HFFc6 (cell line): ENCODE results near the gene CACTIN. TPM values are rescaled to one million over a fixed set of nuclear protein-coding genes. Genes with fewer than 3 reads are reported as not detected.
A peak's percentile ranks its signal among the peaks of the same experiment; 100 is the strongest.

ENCODE experiments used
- DNase-seq: peaks from one replicate; pipeline ENCODE4 v3.0.0-alpha.2; 2018
- H3K27ac Mint-ChIP-seq: 2 replicates; pipeline ENCODE4 v1.8.0; 2020; ENCODE audit warnings: mild to moderate bottlenecking, mixed read lengths
- H3K27me3 Mint-ChIP-seq: 2 replicates; pipeline ENCODE4 v1.8.0; 2021; ENCODE audit warnings: mild to moderate bottlenecking, moderate library complexity, mixed read lengths; ENCODE audit not compliant: insufficient read depth
- H3K36me3 Mint-ChIP-seq: 2 replicates; pipeline ENCODE4 v1.8.0; 2021; ENCODE audit warnings: low read depth, mixed read lengths
- H3K4me1 Mint-ChIP-seq: 2 replicates; pipeline ENCODE4 v1.8.0; 2020; ENCODE audit warnings: low read depth, mixed read lengths
- H3K4me3 Mint-ChIP-seq: 2 replicates; pipeline ENCODE4 v1.8.0; 2020; ENCODE audit warnings: mild to moderate bottlenecking, moderate library complexity, mixed read lengths
- H3K9me3 Mint-ChIP-seq: 2 replicates; pipeline ENCODE4 v1.8.0; 2020; ENCODE audit warnings: mild to moderate bottlenecking, mixed read lengths
- CTCF ChIP-seq: fragments of 200-600 bp; sonication (generic); IDR thresholded peaks from 2 replicates; pipeline ENCODE4 v1.5.0; 2021; ENCODE audit warnings: antibody characterized with exemption, mild to moderate bottlenecking
- long read RNA-seq: library from polyadenylated mRNA; unstranded; transcript quantifications from one replicate; pipeline ENCODE4 v2.0.0, GENCODE V29; 2019
- total RNA-seq, 6 experiments: library from RNA; stranded (reverse); fragmentation: NEBNext Ultra II Directional; extraction: Animal tissue kit (Norgen Biotek cat#: 25700); gene quantifications; 2 replicates in 1 of 6; 3 replicates in 5 of 6; pipeline ENCODE4 v1.2.3, GENCODE V29; 2021

The CACTIN gene
- 10 to 100 TPM; 22.7 to 25.3 (median 24.9) TPM for total RNA-seq
- long read RNA-seq, partial matches to known transcripts, result 2 of 2 reads
- long read RNA-seq, other reads (novel, unspliced or antisense), result 0 of 2 reads

- peaks cover 16% of the 10 kb centered on the region for H3K4me1 Mint-ChIP-seq
- H3K9me3 Mint-ChIP-seq, result no peaks in the 10 kb centered on the region
Measured at GRCh38 chr19:3626473-3627350, at the start of gene CACTIN. Gene CACTIN, minus strand, starts transcription at chr19:3626790. Its CDS starts 28 bp downstream, at chr19:3626762.

GRCh38 chr19:3674784-3675543, 48.4 kb upstream of the CACTIN start:
- Mint-ChIP-seq H3K9me3 (no peaks in the 10 kb centered on the region), H3K4me1 (peaks cover 26% of the 10 kb centered on the region), H3K36me3 (peaks cover 6% of the 10 kb centered on the region; the same call in 1 of the 2 replicates), H3K27ac (no peak overlapping the region), H3K4me3 (no peak overlapping the region), H3K27me3 (peaks cover 6% of the 10 kb centered on the region)
- DNase-seq, result no peak
- TF ChIP-seq CTCF, result no peak

More at GRCh38 chr19:3626473-3627350, at the start of gene CACTIN:
- no peak for TF ChIP-seq CTCF
- H3K27me3 Mint-ChIP-seq, result peaks cover 17% of the 10 kb centered on the region
- 0 out of 2 replicates have a peak, but pooled peaks cover 9% of the 10 kb centered on the region for H3K36me3 Mint-ChIP-seq
- H3K4me3 Mint-ChIP-seq, result peak within 1 kb of the TSS; percentile 97
- DNase-seq, result peak; percentile 97
- H3K27ac Mint-ChIP-seq, result peak within 1 kb of the TSS; percentile 99

GRCh38 chr19:3673506-3674439, 47.2 kb upstream of the CACTIN start:
- no peak overlapping the region for H3K27ac Mint-ChIP-seq
- H3K4me3 Mint-ChIP-seq, result no peak overlapping the region
- no peak for TF ChIP-seq CTCF
- peaks cover 6% of the 10 kb centered on the region; the same call in 1 of the 2 replicates for H3K36me3 Mint-ChIP-seq
- peaks cover 36% of the 10 kb centered on the region for H3K4me1 Mint-ChIP-seq
- no peaks in the 10 kb centered on the region for H3K9me3 Mint-ChIP-seq
- no peak for DNase-seq
- H3K27me3 Mint-ChIP-seq, result peaks cover 4% of the 10 kb centered on the region; the same call in 1 of the 2 replicates

GRCh38 chr19:3672993-3673392, 46.4 kb upstream of the CACTIN start:
- Mint-ChIP-seq H3K36me3 (peaks cover 6% of the 10 kb centered on the region; the same call in 1 of the 2 replicates), H3K27ac (no peak overlapping the region), H3K4me1 (peaks cover 44% of the 10 kb centered on the region), H3K4me3 (no peak overlapping the region), H3K27me3 (peaks cover 6% of the 10 kb centered on the region), H3K9me3 (no peaks in the 10 kb centered on the region)
- no peak for TF ChIP-seq CTCF
- DNase-seq, result no peak
